ENCODE measurements around the gene UACA.

Gene UACA

GRCh38 chr15:70698426-70698825, 64.9 kb downstream of the UACA start:
- no peak for DNase-seq (ENCODE audit: low read depth in 2 of 2)
- no peak overlapping the region for H3K4me3 ChIP-seq (replicated peaks in 1 of 2; ENCODE audit: low read depth in 2 of 2, low read length in 2 of 2)
- TF ChIP-seq CTCF (IDR thresholded peaks at IDR 0.05; ENCODE audit: low read depth, low read length), result no peak

- peak in 1 of 2 donors; percentile 47 for DNase-seq (ENCODE audit: low read depth in 2 of 2)
- H3K4me3 ChIP-seq (replicated peaks in 1 of 2; ENCODE audit: low read depth in 2 of 2, low read length in 2 of 2), result no peak overlapping the region
- no peak for TF ChIP-seq CTCF (IDR thresholded peaks at IDR 0.05; ENCODE audit: low read depth, low read length)
These were observed 72.7 kb downstream of the UACA start for GRCh38 chr15:70690491-70691276.

- TF ChIP-seq CTCF (IDR thresholded peaks at IDR 0.05; ENCODE audit: low read depth, low read length), result no peak
- DNase-seq (ENCODE audit: low read depth in 2 of 2), result no peak
- H3K4me3 ChIP-seq (replicated peaks in 1 of 2; ENCODE audit: low read depth in 2 of 2, low read length in 2 of 2), result no peak overlapping the region
These were observed 73.3 kb downstream of the UACA start for GRCh38 chr15:70690021-70690420.

- DNase-seq (ENCODE audit: low read depth in 2 of 2), result no peak
- no peak overlapping the region for H3K4me3 ChIP-seq (replicated peaks in 1 of 2; ENCODE audit: low read depth in 2 of 2, low read length in 2 of 2)
- TF ChIP-seq CTCF (IDR thresholded peaks at IDR 0.05; ENCODE audit: low read depth, low read length), result no peak
These were observed 75.9 kb downstream of the UACA start for GRCh38 chr15:70687482-70687881.

- TF ChIP-seq CTCF (IDR thresholded peaks at IDR 0.05; ENCODE audit: low read depth, low read length), result no peak
- no peak for DNase-seq (ENCODE audit: low read depth in 2 of 2)
- no peak overlapping the region for H3K4me3 ChIP-seq (replicated peaks in 1 of 2; ENCODE audit: low read depth in 2 of 2, low read length in 2 of 2)
These were observed 82.5 kb downstream of the UACA start for GRCh38 chr15:70680817-70681216.

- no peak overlapping the region for H3K4me3 ChIP-seq (replicated peaks in 1 of 2; ENCODE audit: low read depth in 2 of 2, low read length in 2 of 2)
- DNase-seq (ENCODE audit: low read depth in 2 of 2), result no peak
- no peak for TF ChIP-seq CTCF (IDR thresholded peaks at IDR 0.05; ENCODE audit: low read depth, low read length)
These were observed 83.5 kb downstream of the UACA start for GRCh38 chr15:70679919-70680231.

- H3K4me3 ChIP-seq (replicated peaks in 1 of 2; ENCODE audit: low read depth in 2 of 2, low read length in 2 of 2), result no peak overlapping the region
- DNase-seq (ENCODE audit: low read depth in 2 of 2), result no peak
- TF ChIP-seq CTCF (IDR thresholded peaks at IDR 0.05; ENCODE audit: low read depth, low read length), result no peak
These were observed 91.3 kb downstream of the UACA start for GRCh38 chr15:70672081-70672480.
